HG03521 (cell line): Measurements from ENCODE around the gene LRRC23.
"Not testable (repeated sequence)": the region's sequence is repeated elsewhere in the genome, so short reads cannot be mapped to it uniquely, and the experiment has no call there.

Experiments used
- ATAC-seq: cut with Tn5 transposase; IDR thresholded peaks from one replicate; pipeline ENCODE4 v1.9.1; 2021; ENCODE audit warnings: mild to moderate bottlenecking, moderate library complexity; ENCODE audit not compliant: unreplicated experiment

LRRC23 gene

DNA sequence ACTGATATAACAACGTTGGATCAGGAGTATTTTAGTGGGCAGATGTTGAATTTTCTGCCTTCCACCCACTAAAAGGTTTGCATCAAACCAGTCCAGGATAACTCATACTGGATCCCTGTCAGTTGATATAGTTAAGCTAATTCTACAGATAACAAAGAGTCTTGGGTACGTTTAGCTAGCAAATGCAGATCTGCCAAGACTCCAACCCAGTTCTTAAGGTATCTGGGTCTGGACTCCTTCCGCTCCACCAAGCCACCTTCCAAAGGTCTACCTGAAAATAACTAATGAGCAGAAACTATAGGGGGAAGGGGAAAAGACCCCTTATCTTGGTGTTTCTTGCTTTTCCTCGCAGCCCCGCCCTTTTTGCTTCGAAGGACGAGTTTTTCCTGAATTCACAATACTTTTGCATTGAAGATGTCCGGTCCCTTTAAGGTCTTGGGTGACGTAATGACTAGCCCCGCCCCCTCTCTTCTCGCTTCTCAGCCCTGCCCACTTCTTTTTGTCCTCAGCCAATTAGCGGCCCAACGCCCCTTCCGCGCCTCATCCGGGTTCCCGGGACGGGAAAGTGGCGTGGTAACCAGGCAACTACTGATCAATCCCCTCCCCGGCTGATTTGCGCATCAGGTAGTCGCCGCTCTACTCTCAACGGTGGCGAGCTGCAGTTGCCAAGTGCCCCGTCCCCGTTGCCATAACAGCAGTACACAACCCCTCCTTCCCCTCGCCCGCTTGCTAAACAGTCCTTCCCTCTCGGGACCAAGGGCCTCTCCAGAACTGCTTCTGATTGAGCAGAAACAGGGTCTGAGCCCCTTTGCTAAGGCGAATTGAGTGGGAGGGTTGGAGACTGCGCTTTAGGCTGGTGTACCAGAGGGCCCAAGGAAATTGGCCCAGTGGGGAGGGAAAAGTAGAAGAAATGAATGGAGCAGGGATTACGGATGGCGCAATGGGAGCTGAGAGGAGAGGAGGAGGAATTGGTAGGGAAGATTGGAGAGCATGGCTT lies at the start of gene LRRC23:
Gene LRRC23, plus strand, starts transcription at position 543 of the 997 bp plus-strand sequence. CDS start 812 bp downstream, outside the sequence.
- ATAC-seq, result peak; percentile 96

GRCh38 chr12:6855322-6855721 lies 49.3 kb upstream of the LRRC23 start:
- no peak for ATAC-seq

- ATAC-seq, result no peak
Measured at GRCh38 chr12:6858799-6859198, 45.8 kb upstream of the LRRC23 start.

DNA sequence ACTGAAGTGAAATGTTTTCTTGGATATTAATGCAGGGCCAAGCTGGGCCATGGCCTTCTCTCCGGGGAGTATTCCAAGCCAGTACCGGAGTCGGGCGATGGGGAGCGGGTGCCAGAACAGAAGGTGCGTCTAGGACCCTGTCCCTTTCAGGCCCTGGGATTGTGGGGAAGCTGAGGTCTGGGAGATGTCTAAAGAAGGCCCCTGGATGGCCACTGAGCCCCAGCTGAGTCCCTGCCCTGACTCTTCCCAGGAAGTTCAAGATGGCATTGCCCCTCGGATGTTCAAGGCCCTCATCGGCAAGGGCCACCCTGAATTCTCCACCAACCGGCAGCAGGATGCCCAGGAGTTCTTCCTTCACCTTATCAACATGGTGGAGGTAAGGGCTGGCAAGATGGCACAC lies 44.5 kb upstream of the LRRC23 start:
- ATAC-seq, result no peak

GRCh38 chr12:6860942-6861341 lies 43.7 kb upstream of the LRRC23 start:
- no peak for ATAC-seq

DNA sequence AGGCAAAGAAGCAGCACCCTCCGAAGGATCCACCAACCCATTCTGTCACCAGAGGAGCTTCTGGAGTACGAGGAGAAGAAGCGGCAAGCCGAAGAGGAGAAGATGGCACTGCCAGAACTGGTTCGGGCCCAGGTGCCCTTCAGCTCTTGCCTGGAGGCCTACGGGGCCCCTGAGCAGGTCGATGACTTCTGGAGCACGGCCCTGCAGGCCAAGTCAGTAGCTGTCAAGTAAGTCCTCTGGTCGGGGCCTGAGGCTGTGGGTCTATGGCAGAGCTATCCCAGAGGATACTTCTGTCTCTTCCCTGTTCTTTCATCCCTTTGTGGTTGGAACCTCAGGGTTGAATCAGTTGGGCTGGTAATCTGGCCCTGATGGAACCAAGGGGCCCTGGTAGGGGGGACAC lies 43.2 kb upstream of the LRRC23 start:
- no peak for ATAC-seq

GRCh38 chr12:6863033-6863432 lies 41.6 kb upstream of the LRRC23 start:
- no peak for ATAC-seq

DNA sequence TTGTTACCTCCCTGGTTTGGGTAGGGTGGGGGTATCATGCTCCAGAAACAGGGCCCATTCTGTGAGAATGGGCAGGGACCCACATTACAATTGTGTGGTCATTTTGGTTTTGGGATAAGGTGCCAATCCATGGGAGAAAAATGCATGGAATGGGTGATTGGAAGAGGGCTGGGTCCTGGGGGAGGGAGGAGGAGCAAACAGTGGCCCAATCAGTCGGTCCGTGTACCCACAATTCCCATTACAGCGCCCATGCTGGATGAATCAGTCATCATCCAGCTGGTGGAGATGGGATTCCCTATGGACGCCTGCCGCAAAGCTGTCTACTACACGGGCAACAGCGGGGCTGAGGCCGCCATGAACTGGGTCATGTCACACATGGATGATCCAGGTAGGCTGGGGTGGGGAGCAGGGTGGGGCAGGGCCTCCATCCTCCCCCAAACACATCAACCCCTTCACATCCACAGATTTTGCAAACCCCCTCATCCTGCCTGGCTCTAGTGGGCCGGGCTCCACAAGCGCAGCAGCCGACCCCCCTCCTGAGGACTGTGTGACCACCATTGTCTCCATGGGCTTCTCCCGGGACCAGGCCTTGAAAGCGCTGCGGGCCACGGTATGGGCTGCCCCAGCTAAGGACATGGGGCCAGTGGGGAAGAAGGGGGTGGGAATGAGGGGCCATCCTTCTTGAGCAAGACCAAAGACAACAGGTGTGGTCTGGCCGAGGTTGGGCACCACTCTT lies 40.9 kb upstream of the LRRC23 start:
- ATAC-seq, result no peak

DNA sequence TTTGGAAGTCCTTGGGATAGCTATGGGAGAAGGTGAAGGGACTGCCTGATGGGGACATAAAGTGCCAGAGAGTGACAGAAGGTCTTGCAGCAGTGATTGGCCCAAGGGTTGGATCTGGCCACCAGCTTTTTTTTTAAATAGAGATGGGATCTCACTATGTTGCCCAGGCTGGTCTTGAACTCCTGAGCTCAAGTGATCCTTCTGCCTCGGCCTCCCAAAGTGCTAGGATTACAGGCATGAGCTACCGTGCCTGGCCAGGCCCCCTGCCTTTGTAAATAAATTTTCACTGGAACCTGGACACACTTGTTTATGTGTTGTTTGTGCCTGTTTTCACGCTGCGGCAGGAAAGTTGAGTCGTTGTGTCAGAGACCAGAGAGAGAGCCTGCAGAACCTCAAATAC lies 39.3 kb upstream of the LRRC23 start:
- ATAC-seq, result not testable (repeated sequence)

GRCh38 chr12:6866163-6866919 lies 38.3 kb upstream of the LRRC23 start:
- ATAC-seq, result no peak

DNA sequence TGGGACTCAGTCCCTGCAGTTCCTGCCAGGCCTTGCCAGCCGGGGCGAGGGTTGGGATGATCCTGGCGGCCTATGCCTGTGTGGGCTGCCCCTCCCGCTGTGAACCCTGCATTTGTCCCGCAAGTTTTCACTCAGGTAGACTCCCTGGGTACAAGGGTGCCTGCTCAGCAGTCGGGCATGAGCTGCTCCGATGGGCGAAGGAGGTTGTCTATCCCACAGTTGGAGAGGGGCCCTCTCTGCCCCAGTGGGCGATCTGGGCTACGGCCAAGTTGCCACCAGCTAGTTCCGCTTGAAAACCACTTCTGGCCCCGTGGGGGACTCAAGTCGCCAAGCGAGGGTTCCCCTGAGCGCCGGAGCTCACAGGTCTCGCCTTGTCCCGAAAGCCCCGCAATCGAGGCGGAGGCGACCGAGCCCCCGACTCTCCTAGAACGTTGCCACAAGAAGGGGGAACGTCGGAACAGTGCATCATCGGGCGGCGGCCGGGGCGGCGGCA lies 37.7 kb upstream of the LRRC23 start:
- no peak for ATAC-seq

GRCh38 chr12:6867413-6868210 lies 37.0 kb upstream of the LRRC23 start, which contains the start of gene TPI1:
Gene TPI1, plus strand, starts transcription at chr12:6867531. Its CDS starts 36 bp downstream, at chr12:6867567.
- peak; percentile 49 for ATAC-seq

DNA sequence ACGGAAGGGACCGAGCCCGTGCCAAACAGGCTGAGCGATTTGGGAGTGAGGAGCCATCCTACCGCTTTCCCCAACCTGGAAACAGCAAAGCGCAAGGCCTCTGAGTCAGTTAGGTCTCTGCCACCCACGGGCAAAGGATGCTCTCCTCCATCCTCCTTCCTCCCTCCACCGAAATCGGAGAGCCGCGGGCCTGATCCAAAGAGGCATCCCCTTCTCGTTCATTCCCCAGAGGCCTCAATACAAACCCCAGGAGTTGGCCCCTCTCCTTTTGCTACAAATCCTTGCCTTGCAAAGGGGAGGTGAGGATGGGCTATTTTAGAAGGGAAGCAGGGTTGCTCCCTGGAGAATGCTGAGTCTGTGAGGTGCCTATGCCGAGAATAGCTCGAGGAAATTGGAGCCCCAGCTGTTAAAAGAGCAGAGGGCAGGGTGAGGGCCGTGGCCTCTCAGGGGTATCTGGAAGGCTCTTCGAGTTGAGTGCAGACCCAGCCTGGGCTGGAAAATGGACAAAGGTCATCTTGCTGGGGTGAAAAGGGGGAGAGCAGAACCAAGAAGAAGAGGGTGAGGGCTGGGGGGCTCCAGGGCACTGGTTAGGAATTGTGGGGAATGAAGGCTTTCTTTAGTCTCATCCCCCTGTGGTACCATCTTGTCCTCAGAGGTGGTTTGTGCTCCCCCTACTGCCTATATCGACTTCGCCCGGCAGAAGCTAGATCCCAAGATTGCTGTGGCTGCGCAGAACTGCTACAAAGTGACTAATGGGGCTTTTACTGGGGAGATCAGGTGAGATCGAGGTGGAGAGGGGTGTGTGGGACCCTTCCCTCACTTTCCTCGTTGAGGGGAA lies 36.2 kb upstream of the LRRC23 start:
- no peak for ATAC-seq

DNA sequence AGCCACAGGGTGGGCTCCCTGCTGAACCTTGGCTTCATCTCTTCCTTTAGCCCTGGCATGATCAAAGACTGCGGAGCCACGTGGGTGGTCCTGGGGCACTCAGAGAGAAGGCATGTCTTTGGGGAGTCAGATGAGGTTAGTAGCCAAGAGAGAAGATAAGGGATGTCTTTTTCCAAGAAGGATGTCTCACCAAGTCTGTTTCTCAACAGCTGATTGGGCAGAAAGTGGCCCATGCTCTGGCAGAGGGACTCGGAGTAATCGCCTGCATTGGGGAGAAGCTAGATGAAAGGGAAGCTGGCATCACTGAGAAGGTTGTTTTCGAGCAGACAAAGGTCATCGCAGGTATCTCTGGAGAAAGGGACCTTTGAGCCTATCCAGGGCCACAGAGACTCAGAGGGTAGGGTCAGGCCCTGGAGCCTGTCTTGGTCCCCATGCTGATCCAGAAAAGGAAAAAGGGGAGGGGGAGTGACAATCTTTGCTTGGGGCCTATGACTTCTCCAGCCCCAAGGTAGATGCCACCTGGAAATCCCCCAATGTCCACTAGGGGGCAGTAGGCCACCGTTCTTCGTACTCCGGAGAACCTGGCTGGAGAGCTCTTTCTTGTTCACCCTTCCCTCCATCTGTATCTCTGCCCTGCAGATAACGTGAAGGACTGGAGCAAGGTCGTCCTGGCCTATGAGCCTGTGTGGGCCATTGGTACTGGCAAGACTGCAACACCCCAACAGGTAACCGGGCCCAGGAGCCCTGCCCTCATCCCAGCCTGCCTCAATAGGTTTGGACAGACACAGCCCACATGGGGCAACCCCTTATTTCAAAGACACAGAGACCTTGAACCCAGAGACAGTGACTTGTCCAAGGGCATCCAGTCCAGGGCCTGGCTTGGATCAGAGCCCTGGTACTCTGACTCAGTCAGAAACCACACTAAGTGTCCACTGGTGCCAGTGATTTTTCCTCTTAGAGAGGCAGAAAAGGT lies 35.3 kb upstream of the LRRC23 start:
- no peak for ATAC-seq

DNA sequence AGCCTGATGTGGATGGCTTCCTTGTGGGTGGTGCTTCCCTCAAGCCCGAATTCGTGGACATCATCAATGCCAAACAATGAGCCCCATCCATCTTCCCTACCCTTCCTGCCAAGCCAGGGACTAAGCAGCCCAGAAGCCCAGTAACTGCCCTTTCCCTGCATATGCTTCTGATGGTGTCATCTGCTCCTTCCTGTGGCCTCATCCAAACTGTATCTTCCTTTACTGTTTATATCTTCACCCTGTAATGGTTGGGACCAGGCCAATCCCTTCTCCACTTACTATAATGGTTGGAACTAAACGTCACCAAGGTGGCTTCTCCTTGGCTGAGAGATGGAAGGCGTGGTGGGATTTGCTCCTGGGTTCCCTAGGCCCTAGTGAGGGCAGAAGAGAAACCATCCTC lies 34.3 kb upstream of the LRRC23 start:
- ATAC-seq, result not testable (repeated sequence)

DNA sequence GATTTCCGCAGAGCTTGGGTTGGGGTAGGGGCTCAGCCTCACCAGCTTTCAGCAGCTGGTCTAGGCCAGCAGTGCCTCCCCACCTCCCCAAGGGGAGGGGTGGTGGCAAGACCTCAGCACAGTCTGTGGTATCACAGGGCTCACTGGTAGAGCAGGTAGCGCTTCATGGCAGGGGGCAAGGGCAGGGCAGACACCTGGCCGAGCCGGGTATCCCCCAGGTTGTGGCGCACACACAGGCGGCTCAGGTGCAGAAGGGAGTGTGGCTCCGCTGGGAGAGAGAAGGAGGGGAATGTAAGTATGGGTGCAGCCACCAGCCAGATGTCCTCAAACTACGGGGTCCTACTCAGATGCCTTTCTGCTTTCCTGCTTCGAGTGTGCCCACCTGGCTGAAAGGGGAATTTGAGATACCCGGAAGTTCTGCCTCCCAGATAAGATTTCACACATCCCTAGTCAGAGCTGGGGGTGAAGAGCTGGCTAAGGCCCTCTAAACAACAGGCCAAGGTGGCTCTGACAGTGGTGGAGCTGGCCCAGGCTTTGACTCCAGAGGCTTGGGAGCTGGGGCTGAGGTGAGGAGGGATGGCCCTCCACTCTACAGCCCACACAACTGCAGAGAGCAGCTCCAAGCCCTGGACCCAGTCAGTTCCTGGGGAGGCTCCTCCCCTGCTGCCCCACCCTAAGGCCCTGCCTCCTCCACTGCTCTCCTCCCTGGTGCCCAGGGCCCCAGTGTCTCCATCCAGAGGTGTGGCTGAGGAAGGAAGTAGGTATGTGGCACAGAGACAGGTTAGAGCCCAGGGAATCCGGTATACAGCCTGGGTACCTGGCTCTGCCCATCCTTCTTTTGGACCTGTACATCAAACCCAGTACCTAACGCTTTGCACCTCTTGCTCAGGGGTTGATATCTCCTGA lies 33.3 kb upstream of the LRRC23 start:
- ATAC-seq, result no peak
